Breast epithelium (tissue), 4 donors: ENCODE data around the gene HSD17B2. TPM values are rescaled to one million over a fixed set of nuclear protein-coding genes. Genes with fewer than 3 reads are reported as not detected.
"Not testable (repeated sequence)": the region's sequence is repeated elsewhere in the genome, so short reads cannot be mapped to it uniquely, and the experiment has no call there.

Experiments used
- DNase-seq, 2 donors: peaks; one replicate each; pipeline ENCODE4 v3.0.0-alpha.2; 2019; ENCODE audit warnings: low spot score in 2 of 2
- H3K27ac ChIP-seq, 2 donors: fragments of 200-600 bp; sonication (generic) in 1 of 2; one replicate each; pipeline ENCODE4 v1.5.1; 2016 to 2019; ENCODE audit warnings: mild to moderate bottlenecking in 1 of 2
- H3K27me3 ChIP-seq, 2 donors: fragments of 200-600 bp; sonication (generic) in 1 of 2; one replicate each; pipeline versions ENCODE4 v1.5.1 to v1.6.0; 2017 to 2019; ENCODE audit warnings: control low read depth in 1 of 2, mild to moderate bottlenecking in 1 of 2
- H3K36me3 ChIP-seq: fragments of 200-600 bp; one replicate; pipeline ENCODE4 v1.5.1; 2019
- H3K4me1 ChIP-seq, 2 donors: fragments of 200-600 bp; sonication (generic); one replicate each; pipeline ENCODE4 v1.5.1; 2016 to 2019; ENCODE audit warnings: control low read depth in 1 of 2
- H3K4me3 ChIP-seq, 3 donors: fragments of 200-600 bp; sonication (generic); 1 replicate in 2 of 3; 2 replicates in 1 of 3; pipeline ENCODE4 v1.5.1; 2016 to 2019; ENCODE audit warnings: mild to moderate bottlenecking in 3 of 3, moderate library complexity in 2 of 3
- H3K9me3 ChIP-seq, 2 donors: fragments of 200-600 bp; sonication (generic) in 1 of 2; one replicate each; pipeline ENCODE4 v1.5.1; 2016 to 2019; ENCODE audit warnings: control low read depth in 1 of 2
- CTCF ChIP-seq, 3 donors: fragments of 450-650 bp; IDR thresholded peaks; one replicate each; pipeline ENCODE4 v1.5.1; 2016 to 2017; ENCODE audit warnings: antibody characterized with exemption in 3 of 3, mild to moderate bottlenecking in 3 of 3, moderate library complexity in 3 of 3
- POLR2A ChIP-seq: fragments of 450-650 bp; IDR thresholded peaks from one replicate; pipeline ENCODE4 v1.6.1; 2016; ENCODE audit warnings: antibody characterized with exemption, mild to moderate bottlenecking, moderate library complexity
- POLR2AphosphoS5 ChIP-seq, 3 donors: sonication (generic); formaldehyde crosslinking; IDR thresholded peaks; one replicate each; pipeline ENCODE4 v1.6.1; 2017; ENCODE audit warnings: antibody characterized with exemption in 3 of 3
- intact Hi-C: fragments of 100-400 bp; cut with DNase I; formaldehyde crosslinking; loops from one replicate; pipeline ENCODE4 v1.15.1; 2023; ENCODE audit warnings: low total_unique reads
- total RNA-seq, 3 donors: library from RNA; depleted of rRNA; stranded (reverse); fragments of >200 nt; gene quantifications; one replicate each; pipeline ENCODE4 v1.1.0, GENCODE V29; 2016

HSD17B2 gene
- total RNA-seq, 3 donors from 2014 or later = 4.5 to 8.8 TPM; not detected in 1

DNA sequence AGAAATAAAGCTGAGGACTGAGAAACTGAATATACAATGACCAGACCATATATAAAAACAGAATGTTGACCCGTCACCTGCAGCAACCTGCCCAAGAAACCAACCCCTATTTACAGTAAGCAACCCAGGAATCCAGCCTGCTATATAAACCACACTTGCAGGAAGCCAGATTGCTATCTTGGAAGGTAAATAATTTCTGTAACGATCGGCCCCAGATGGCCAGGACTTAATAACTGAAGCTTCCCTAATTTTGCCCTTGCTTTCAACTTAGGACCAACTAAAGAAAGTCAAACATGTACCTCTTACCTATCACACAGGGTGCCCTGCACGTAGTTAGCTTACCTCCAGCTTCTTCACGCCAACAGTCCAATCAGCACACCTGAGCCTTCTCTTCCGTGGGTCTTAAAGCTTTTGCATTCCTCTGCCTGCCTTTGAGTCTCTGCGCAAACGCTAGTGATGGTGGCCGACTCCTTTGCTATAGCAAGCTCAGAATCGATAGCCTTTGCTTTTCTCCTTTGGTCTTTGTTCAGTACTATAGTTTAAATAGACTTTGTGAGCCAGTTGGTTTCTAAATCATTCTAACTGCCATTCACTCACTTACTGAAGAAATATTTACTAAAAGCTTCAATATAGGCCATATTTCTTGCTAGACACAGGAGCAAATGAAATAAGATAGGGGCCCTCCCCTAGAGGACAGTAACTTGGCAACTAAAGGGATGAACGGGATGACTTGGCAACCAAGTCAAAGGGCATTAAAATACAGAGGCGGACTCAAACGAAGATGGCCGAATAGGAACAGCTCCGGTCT is 103.6 kb downstream of the HSD17B2 start:
- DNase-seq = no peak
- intact Hi-C loops = no loop called here
- Histone ChIP-seq H3K27me3 (no peaks in the 10 kb centered on the region), H3K4me1 (no peaks in the 10 kb centered on the region), H3K9me3 (no peaks in the 10 kb centered on the region), H3K36me3 (no peaks in the 10 kb centered on the region), H3K4me3 (no peak overlapping the region), H3K27ac (peak overlapping the region in 1 of 2 donors; percentile 48)
- TF ChIP-seq CTCF (IDR thresholded peaks at IDR 0.05) = no peak
- no peak for TF ChIP-seq POLR2AphosphoS5 (IDR thresholded peaks at IDR 0.05)
- TF ChIP-seq POLR2A = no peak

DNA sequence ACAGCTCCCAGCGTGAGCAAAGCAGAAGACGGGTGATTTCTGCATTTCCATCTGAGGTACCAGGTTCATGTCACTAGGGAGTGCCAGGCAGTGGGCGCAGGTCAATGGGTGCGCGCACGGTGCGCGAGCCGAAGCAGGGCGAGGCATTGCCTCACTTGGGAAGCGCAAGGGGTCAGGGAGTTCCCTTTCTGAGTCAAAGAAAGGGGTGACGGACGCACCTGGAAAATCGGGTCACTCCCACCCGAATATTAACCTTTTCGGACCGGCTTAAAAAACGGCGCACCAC is 104.2 kb downstream of the HSD17B2 start:
- H3K4me3 ChIP-seq, DNase-seq, H3K9me3 ChIP-seq, H3K36me3 ChIP-seq, H3K27me3 ChIP-seq, intact Hi-C loops, H3K4me1 ChIP-seq: not testable (repeated sequence)
- H3K27ac ChIP-seq = peak overlapping the region in 1 of 2 donors; percentile 48

DNA sequence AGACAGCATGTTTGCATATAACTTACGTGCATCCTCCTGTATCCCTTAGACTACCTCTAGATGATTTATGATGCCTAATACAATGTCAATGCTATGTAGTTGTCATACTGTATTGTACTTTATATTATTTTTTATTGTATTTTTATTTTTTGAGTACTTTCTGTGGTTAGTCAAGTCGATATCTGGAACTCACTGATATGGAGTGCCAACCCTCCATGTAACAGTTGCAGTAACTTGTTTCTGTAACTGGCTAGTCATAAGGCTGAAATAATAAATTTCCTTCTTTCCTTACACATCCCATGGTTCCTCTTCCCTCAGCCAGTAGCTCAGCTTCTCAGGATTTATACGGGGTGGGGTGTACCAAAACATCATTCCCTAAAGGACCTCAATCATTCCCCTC is 111.5 kb downstream of the HSD17B2 start:
- no peak overlapping the region for H3K4me3 ChIP-seq
- no peaks in the 10 kb centered on the region for H3K27me3 ChIP-seq
- H3K4me1 ChIP-seq = no peaks in the 10 kb centered on the region
- H3K9me3 ChIP-seq = no peaks in the 10 kb centered on the region
- H3K36me3 ChIP-seq = no peaks in the 10 kb centered on the region
- no peak for DNase-seq
- TF ChIP-seq POLR2AphosphoS5 (IDR thresholded peaks at IDR 0.05) = no peak
- no peak for TF ChIP-seq POLR2A
- TF ChIP-seq CTCF (IDR thresholded peaks at IDR 0.05) = no peak
- H3K27ac ChIP-seq = no peak overlapping the region
- intact Hi-C loops = no loop called here

- Histone ChIP-seq H3K4me1 (no peaks in the 10 kb centered on the region), H3K36me3 (no peaks in the 10 kb centered on the region), H3K4me3 (no peak overlapping the region), H3K27me3 (no peaks in the 10 kb centered on the region), H3K9me3 (no peaks in the 10 kb centered on the region), H3K27ac (no peak overlapping the region)
- DNase-seq = no peak
- TF ChIP-seq CTCF (IDR thresholded peaks at IDR 0.05) (no peak), POLR2AphosphoS5 (IDR thresholded peaks at IDR 0.05) (no peak), POLR2A (no peak)
- intact Hi-C loops = no loop called here
Measured at GRCh38 chr16:82146957-82147356, 111.9 kb downstream of the HSD17B2 start.

- H3K36me3 ChIP-seq = no peaks in the 10 kb centered on the region
- H3K4me1 ChIP-seq = no peaks in the 10 kb centered on the region
- intact Hi-C loops = no loop called here
- TF ChIP-seq POLR2A (no peak), POLR2AphosphoS5 (IDR thresholded peaks at IDR 0.05) (no peak), CTCF (IDR thresholded peaks at IDR 0.05) (no peak)
- no peak overlapping the region for H3K4me3 ChIP-seq
- H3K27me3 ChIP-seq = no peaks in the 10 kb centered on the region
- H3K9me3 ChIP-seq = no peaks in the 10 kb centered on the region
- DNase-seq = no peak
- no peak overlapping the region for H3K27ac ChIP-seq
Measured at GRCh38 chr16:82147546-82147945, 112.5 kb downstream of the HSD17B2 start.

Other genes starting within 250 kb of the HSD17B2 start
- 10 to 100 TPM in 1 of 3 donors, 1 to 10 TPM in 1, under 1 TPM in 1; 0.16 to 11.7 (median 6.9) TPM for gene SDR42E1, start 23.8 kb upstream of the HSD17B2 start, total RNA-seq
- 10 to 100 TPM; 24.0 to 70.4 (median 60.0) TPM for gene MPHOSPH6, start 135.0 kb downstream of the HSD17B2 start, total RNA-seq